ENCODE results near the gene TYW1.

DNA sequence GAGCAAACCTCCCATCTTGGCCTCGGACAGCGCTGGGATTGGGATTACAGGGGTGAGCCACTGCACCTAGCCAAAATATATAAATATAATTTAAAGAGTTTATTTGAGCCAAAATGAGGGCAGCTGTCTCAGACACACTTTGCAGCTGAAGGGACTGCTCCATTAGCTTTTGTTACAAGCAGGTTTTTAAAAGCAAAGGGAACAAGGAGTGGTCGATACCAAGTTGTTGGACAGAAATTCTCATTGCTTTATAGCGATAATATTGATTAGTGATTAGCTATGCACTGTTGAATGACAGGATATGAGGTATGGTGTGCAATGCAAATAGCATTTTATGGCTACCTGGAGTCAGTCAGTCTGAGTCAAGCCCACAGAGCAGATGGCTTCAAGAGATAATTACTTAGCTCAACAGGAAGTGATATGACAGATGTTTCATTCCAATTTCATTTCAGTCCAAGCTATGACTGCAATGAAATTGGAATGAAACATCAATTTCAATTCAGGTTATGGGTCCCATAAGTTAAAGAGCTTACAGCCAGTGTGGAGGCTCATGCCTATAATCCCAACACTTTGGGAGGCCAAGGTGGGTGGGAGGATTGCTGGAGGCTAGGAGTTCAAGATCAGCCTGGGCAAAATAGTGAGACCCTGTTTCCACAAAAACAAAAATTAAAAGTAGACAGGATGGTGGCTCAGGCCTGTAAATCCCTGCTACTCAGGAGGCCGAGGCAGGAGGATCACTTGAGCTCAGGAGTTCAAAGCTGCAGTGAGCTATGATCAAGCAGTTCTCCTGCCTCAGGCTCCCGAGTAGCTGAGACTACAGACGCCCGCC lies 23.1 kb downstream of the TYW1 start:
- TF ChIP-seq, protein P1, sequence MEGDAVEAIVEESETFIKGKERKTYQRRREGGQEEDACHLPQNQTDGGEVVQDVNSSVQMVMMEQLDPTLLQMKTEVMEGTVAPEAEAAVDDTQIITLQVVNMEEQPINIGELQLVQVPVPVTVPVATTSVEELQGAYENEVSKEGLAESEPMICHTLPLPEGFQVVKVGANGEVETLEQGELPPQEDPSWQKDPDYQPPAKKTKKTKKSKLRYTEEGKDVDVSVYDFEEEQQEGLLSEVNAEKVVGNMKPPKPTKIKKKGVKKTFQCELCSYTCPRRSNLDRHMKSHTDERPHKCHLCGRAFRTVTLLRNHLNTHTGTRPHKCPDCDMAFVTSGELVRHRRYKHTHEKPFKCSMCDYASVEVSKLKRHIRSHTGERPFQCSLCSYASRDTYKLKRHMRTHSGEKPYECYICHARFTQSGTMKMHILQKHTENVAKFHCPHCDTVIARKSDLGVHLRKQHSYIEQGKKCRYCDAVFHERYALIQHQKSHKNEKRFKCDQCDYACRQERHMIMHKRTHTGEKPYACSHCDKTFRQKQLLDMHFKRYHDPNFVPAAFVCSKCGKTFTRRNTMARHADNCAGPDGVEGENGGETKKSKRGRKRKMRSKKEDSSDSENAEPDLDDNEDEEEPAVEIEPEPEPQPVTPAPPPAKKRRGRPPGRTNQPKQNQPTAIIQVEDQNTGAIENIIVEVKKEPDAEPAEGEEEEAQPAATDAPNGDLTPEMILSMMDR (IDR thresholded peaks at IDR 0.05): no peak
- no peak for TF ChIP-seq EZH2 (IDR thresholded peaks at IDR 0.05)
- TF ChIP-seq EZH2phosphoT487 (IDR thresholded peaks at IDR 0.05): no peak

Measured in neural progenitor cell (in vitro differentiated cells).